Measurements from ENCODE around the gene ABCA3. TPM values are rescaled to one million over a fixed set of nuclear protein-coding genes. Genes with fewer than 3 reads are reported as not detected.

The ABCA3 gene
- total RNA-seq, 1 donor from 2014 or later = 1.2 TPM

- ATAC-seq = no peak
Measured at GRCh38 chr16:2233872-2234812, 106.4 kb downstream of the ABCA3 start.

- no peak for ATAC-seq
Measured at GRCh38 chr16:2233046-2233775, 107.3 kb downstream of the ABCA3 start.

- no peak for ATAC-seq
Measured at GRCh38 chr16:2232094-2232990, 108.2 kb downstream of the ABCA3 start.

DNA sequence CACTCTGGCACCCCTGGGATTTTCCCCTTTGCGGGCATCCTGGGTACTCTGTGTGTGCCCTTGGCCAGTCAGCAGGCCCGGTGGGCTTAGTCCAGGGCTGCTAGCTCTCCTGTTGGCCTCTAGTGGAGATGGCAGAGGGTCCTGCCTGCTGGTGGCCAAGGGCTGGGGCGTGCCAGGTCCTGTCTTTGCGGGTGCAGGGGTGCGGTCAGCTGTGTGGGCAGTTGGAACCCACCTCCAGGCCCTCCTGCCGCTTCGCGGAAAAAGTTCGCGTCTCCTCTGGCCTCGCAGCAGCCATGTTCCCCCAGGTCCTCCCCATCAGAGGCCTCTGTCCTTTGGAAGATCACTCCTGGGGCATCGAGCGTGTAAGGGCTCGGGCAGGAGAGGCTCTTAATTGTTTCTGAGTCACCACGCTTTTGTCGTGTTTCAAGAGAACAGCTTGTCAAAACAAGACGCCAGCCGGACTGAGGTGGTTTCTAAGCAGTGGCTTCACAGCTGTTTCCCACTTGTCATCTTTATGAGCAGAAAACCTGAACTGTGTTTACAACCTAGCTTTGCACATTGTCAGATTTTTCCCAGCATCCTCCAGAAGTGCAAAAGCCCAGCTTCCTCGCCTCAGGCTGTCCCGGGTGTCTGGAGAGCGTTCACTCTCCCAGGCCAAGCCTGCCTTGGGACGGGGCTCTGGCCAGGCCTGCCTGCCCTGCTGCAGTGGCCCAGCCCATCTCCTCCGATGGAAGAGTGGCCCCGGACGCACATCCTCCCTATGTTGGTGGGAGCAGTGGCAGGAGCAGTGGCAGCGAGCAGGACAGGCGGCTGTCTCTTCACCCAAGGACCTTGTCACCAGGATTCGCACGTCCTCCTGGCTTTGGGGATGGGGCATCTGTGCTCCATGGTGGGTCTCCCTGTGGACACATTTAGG lies 109.3 kb downstream of the ABCA3 start:
- ATAC-seq = peak; percentile 48

- ATAC-seq = peak; percentile 35
Measured at GRCh38 chr16:2230376-2230775, 110.2 kb downstream of the ABCA3 start.

DNA sequence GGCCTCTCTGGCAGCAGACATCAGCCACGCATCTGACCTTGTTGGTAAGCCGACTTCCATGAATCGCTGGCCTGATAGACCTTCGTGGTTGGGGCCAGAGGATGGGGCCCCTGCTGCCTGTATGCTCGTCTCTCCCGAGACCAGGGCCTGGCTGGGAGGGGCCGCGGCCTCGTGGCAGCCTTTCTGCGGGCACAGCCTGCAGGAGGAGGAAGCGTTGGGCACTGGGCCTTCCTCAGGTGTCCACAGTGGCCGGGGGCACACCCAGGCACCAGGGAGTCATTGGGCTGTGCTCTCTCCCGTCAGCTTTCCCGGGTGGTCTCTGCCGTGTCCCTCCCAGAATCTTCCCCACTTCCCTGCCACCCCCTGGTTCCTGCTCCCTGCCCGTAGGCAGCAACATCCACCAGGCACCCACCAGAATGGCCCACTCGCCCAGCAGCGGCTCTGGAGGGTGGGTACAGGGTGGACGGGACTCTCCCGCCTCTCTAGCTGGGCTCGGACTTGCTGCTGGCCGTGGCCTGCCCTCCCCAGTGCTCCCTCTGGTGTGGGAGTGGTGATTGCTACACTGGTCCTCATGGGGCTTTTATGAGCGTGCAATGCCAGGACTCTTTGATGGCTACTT lies 110.8 kb downstream of the ABCA3 start:
- no peak for ATAC-seq

DNA sequence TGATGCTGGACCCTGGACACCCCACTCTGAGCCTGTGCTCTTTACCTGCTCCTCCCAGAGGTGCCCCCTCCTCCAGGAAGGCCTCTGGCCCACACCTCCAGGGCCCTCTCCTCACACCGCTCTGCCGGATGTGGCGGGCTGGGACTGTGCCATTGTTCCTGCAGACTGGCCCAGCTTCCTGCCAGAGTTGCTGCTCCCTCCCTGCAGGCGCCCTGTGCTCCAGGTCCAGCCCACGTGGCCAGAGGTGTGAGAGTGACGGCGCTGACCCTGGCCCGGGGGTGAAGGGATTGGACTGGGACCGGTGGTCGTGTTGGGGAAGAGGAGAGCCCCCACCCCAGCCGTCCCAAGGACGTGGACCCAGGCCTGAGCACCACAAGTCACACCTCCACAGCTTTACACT lies 111.4 kb downstream of the ABCA3 start:
- ATAC-seq = no peak

DNA sequence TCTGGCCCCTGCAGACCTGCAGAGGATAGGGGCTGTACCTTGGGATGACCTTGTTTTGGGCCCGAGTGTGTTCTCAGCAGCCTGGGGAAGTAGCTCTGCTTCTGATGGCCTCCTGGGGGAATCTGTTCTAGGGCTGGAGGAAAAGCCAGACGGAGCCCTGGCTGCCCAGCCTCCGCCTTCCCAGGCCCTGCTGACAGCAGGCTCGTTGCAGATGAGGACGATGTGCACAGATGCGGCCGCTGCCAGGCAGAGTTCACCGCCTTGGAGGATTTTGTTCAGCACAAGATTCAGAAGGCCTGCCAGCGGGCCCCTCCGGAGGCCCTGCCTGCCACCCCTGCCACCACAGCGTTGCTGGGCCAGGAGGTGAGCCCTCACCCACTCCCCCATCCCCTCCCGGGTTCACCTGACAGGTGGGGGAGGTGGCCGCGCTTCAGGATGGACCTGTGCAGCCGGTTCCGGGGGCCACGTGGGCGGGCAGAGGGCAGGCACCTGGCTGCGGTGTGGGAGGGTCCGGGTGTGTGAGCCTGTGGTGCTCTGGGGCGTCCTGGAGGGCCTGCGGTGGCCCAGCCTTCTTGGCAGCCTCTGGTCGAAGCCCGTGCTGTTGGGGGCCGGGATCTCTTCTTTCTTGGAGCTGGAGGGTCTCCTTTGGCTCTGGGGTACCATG lies 112.2 kb downstream of the ABCA3 start:
- no peak for ATAC-seq

- ATAC-seq = no peak
Measured at GRCh38 chr16:2226918-2227317, 113.6 kb downstream of the ABCA3 start.

GRCh38 chr16:2226245-2226793 lies 114.2 kb downstream of the ABCA3 start:
- ATAC-seq = no peak

Other genes with a start within 250 kb of the ABCA3 start
- gene PKD1, start 204.8 kb downstream of the ABCA3 start, total RNA-seq = 34.8 TPM
- 6.0 TPM for gene RAB26, start 192.1 kb downstream of the ABCA3 start, total RNA-seq
- 96.6 TPM for gene TRAF7, start 184.9 kb downstream of the ABCA3 start, total RNA-seq
- 0.08 TPM for gene CASKIN1, start 144.1 kb downstream of the ABCA3 start, total RNA-seq
- gene MLST8, start 135.3 kb downstream of the ABCA3 start, total RNA-seq = 28.5 TPM
- gene BRICD5, start 129.9 kb downstream of the ABCA3 start, total RNA-seq = 0.36 TPM
- 6.6 TPM for gene PGP, start 125.9 kb downstream of the ABCA3 start, total RNA-seq
- 10.7 TPM for gene E4F1, start 117.1 kb downstream of the ABCA3 start, total RNA-seq
- 0.12 TPM for gene DNASE1L2, start 104.3 kb downstream of the ABCA3 start, total RNA-seq
- 65.8 TPM for gene ECI1, start 89.1 kb downstream of the ABCA3 start, total RNA-seq
- 104 TPM for gene RNPS1, start 72.6 kb downstream of the ABCA3 start, total RNA-seq
- gene CCNF, start 88.7 kb upstream of the ABCA3 start, total RNA-seq = 11.1 TPM
- gene TEDC2, start 119.4 kb upstream of the ABCA3 start, total RNA-seq = 3.1 TPM
- gene NTN3, start 130.6 kb upstream of the ABCA3 start, total RNA-seq = 0.08 TPM
- gene TBC1D24, start 134.4 kb upstream of the ABCA3 start, total RNA-seq = 2.0 TPM
- 205 TPM for gene ATP6V0C, start 173.2 kb upstream of the ABCA3 start, total RNA-seq
- gene AMDHD2, start 179.6 kb upstream of the ABCA3 start, total RNA-seq = 19.0 TPM
- gene CEMP1, start 190.7 kb upstream of the ABCA3 start, total RNA-seq = not detected
- gene PDPK1, start 197.3 kb upstream of the ABCA3 start, total RNA-seq = 26.1 TPM

Measured in esophagus mucosa (tissue), 1 donor.